Liver (tissue), 9 donors: ENCODE data around the gene THY1. TPM values are rescaled to one million over a fixed set of nuclear protein-coding genes. Genes with fewer than 3 reads are reported as not detected.

Source experiments
- DNase-seq: peaks from one replicate; pipeline ENCODE4 v3.0.0-alpha.2; 2017; ENCODE audit warnings: low spot score
- H3K27ac ChIP-seq, 2 donors: one replicate each; pipeline ENCODE4 v1.7.0; 2013; ENCODE audit warnings: inconsistent platforms in 2 of 2, low read length in 2 of 2, control low read depth in 1 of 2, low read depth in 1 of 2, mild to moderate bottlenecking in 1 of 2
- H3K27me3 ChIP-seq, 4 donors: one replicate each; pipeline versions ENCODE4 v1.6.1 to v1.7.0; 2013; ENCODE audit warnings: low read length in 3 of 4, inconsistent platforms in 1 of 4, mild to moderate bottlenecking in 1 of 4, moderate library complexity in 1 of 4; ENCODE audit not compliant: control insufficient read depth in 4 of 4, insufficient read depth in 4 of 4
- H3K36me3 ChIP-seq, 4 donors: one replicate each; pipeline versions ENCODE4 v1.6.1 to v1.7.0; 2013; ENCODE audit warnings: low read length in 3 of 4, mild to moderate bottlenecking in 3 of 4, low read depth in 1 of 4, moderate library complexity in 1 of 4; ENCODE audit not compliant: control insufficient read depth in 4 of 4, insufficient read depth in 3 of 4
- H3K4me1 ChIP-seq, 4 donors: one replicate each; pipeline versions ENCODE4 v1.6.1 to v1.7.0; 2013; ENCODE audit warnings: low read length in 3 of 4, mild to moderate bottlenecking in 3 of 4, moderate library complexity in 1 of 4; ENCODE audit not compliant: control insufficient read depth in 4 of 4, insufficient read depth in 4 of 4
- H3K4me3 ChIP-seq, 3 donors: one replicate each; pipeline versions ENCODE4 v1.6.1 to v1.7.0; 2013; ENCODE audit warnings: low read length in 3 of 3, control low read depth in 1 of 3, low read depth in 1 of 3, mild to moderate bottlenecking in 1 of 3
- H3K9ac ChIP-seq, 2 donors: one replicate each; pipeline ENCODE4 v1.7.0; 2013; ENCODE audit warnings: low read length in 2 of 2, mild to moderate bottlenecking in 2 of 2, moderate library complexity in 2 of 2, control low read depth in 1 of 2, low read depth in 1 of 2
- H3K9me3 ChIP-seq, 4 donors: one replicate each; pipeline versions ENCODE4 v1.6.1 to v1.7.0; 2013; ENCODE audit warnings: low read length in 3 of 4; ENCODE audit not compliant: control insufficient read depth in 4 of 4
- ATF3 ChIP-seq: IDR thresholded peaks from 2 replicates; pipeline ENCODE4 v1.6.1; 2016; ENCODE audit warnings: antibody characterized with exemption
- CTCF ChIP-seq: fragments of 150-350 bp; IDR thresholded peaks from 2 replicates; pipeline ENCODE4 v1.5.1; 2017; ENCODE audit warnings: improper control_type of control experiment, low read depth, low read length; ENCODE audit not compliant: missing input control
- EGR1 ChIP-seq, 2 donors: IDR thresholded peaks; 2 replicates each; pipeline ENCODE4 v1.6.1; 2016 to 2018; ENCODE audit warnings: antibody characterized with exemption in 2 of 2, low read depth in 2 of 2
- FOXA1 ChIP-seq: IDR thresholded peaks from 2 replicates; pipeline ENCODE4 v1.6.1; 2016; ENCODE audit warnings: antibody characterized with exemption
- GABPA ChIP-seq, 2 donors: IDR thresholded peaks in 1 of 2; conservative IDR thresholded peaks in 1 of 2; 2 replicates each; pipeline ENCODE4 v1.6.1; 2016; ENCODE audit warnings: antibody characterized with exemption in 2 of 2, mild to moderate bottlenecking in 1 of 2, moderate library complexity in 1 of 2
- HNF4A ChIP-seq, 2 donors: conservative IDR thresholded peaks; 2 replicates each; pipeline ENCODE4 v1.6.1; 2016; ENCODE audit warnings: antibody characterized with exemption in 2 of 2, mild to moderate bottlenecking in 2 of 2
- HNF4G ChIP-seq: IDR thresholded peaks from 2 replicates; pipeline ENCODE4 v1.6.1; 2016; ENCODE audit warnings: antibody characterized with exemption
- JUND ChIP-seq, 2 donors: IDR thresholded peaks; 2 replicates each; pipeline ENCODE4 v1.6.1; 2016; ENCODE audit warnings: antibody characterized with exemption in 2 of 2
- MAX ChIP-seq: IDR thresholded peaks from 2 replicates; pipeline ENCODE4 v1.6.1; 2016; ENCODE audit warnings: antibody characterized with exemption
- RAD21 ChIP-seq, 2 donors: IDR thresholded peaks; 2 replicates each; pipeline ENCODE4 v1.6.1; 2016; ENCODE audit warnings: antibody characterized with exemption in 2 of 2, mild to moderate bottlenecking in 2 of 2
- REST ChIP-seq: IDR thresholded peaks from 2 replicates; pipeline ENCODE4 v1.6.1; 2016; ENCODE audit warnings: antibody characterized with exemption, mild to moderate bottlenecking
- SP1 ChIP-seq: IDR thresholded peaks from 2 replicates; pipeline ENCODE4 v1.6.1; 2018; ENCODE audit warnings: antibody characterized with exemption, mild to moderate bottlenecking
- TAF1 ChIP-seq: conservative IDR thresholded peaks from 2 replicates; pipeline ENCODE4 v1.6.1; 2016; ENCODE audit warnings: antibody characterized with exemption, mild to moderate bottlenecking
- YY1 ChIP-seq: IDR thresholded peaks from 2 replicates; pipeline ENCODE4 v1.6.1; 2016; ENCODE audit warnings: antibody characterized with exemption, mild to moderate bottlenecking
- ZBTB33 ChIP-seq: IDR thresholded peaks from 2 replicates; pipeline ENCODE4 v1.6.1; 2016; ENCODE audit warnings: antibody characterized with exemption
- WGBS: extraction: QIAGEN DNeasy Blood & Tissue Kit; methylation state at CpG from one replicate; pipeline ENCODE4 v1.1.7; 2013; 5-methylcytosine and 5-hydroxymethylcytosine counted together
- polyA plus RNA-seq, 2 donors: library from polyadenylated mRNA; stranded (reverse) in 1 of 2; unstranded in 1 of 2; fragments of 200-250 nt in 1 of 2; fragments of >200 nt in 1 of 2; fragmentation: Nextera tagmentation in 1 of 2; extraction: Ambion mirVana in 1 of 2; gene quantifications; one replicate each; pipeline versions ENCODE4 v1.2.1 to v1.2.3, GENCODE V29; 2013 to 2015
- total RNA-seq, 2 donors: library from RNA; depleted of rRNA; stranded (reverse); fragments of >200 nt; gene quantifications; one replicate each; pipeline ENCODE4 v1.2.3, GENCODE V29; 2014
- donor health status: healthy.
- donor health status: healthy.
- donor health status: healthy.
- donor health status: healthy.
- donor health status: healthy.

The THY1 gene
- total and polyA plus RNA-seq, 4 donors = 0.51 to 5.1 (median 1.1) TPM

- WGBS = 89% methylated on average over 8 of the region's 8 CpGs
- DNase-seq = no peak
- H3K4me3 ChIP-seq = no peak overlapping the region
Observed at GRCh38 chr11:119402470-119402869, 20.5 kb downstream of the THY1 start.

More at GRCh38 chr11:119402470-119402869, 20.5 kb downstream of the THY1 start:
- no peak overlapping the region for H3K9ac ChIP-seq
- no peaks in the 10 kb centered on the region for H3K27me3 ChIP-seq
- no peak overlapping the region for H3K27ac ChIP-seq
- TF ChIP-seq REST = no peak
- no peak for TF ChIP-seq RAD21 (IDR thresholded peaks at IDR 0.05)
- no peak for TF ChIP-seq ZBTB33
- no peak for TF ChIP-seq CTCF
- no peak for TF ChIP-seq JUND (IDR thresholded peaks at IDR 0.05)
- TF ChIP-seq TAF1 = no peak
- no peak for TF ChIP-seq ATF3
- TF ChIP-seq YY1 = no peak
- no peak for TF ChIP-seq GABPA (IDR thresholded peaks at IDR 0.05 in 1 of 2, conservative IDR thresholded peaks at IDR 0.05 in 1 of 2)
- no peak for TF ChIP-seq SP1
- TF ChIP-seq HNF4G = no peak
- TF ChIP-seq FOXA1 = no peak
- TF ChIP-seq EGR1 (IDR thresholded peaks at IDR 0.05; ENCODE audit: low read depth in 2 of 2) = no peak
- TF ChIP-seq MAX = no peak
- TF ChIP-seq HNF4A (conservative IDR thresholded peaks at IDR 0.05) = no peak
- no peaks in the 10 kb centered on the region for H3K4me1 ChIP-seq
- peaks cover 0 to 7% (median under 1%) of the 10 kb centered on the region in 4 donors for H3K9me3 ChIP-seq
- no peaks in the 10 kb centered on the region for H3K36me3 ChIP-seq
